Testis (tissue), 2 donors: ENCODE results near the gene MLC1.

Experiments
- POLR2A ChIP-seq: fragments of 450-650 bp; IDR thresholded peaks from one replicate; pipeline ENCODE4 v1.6.1; 2017; ENCODE audit warnings: antibody characterized with exemption, mild to moderate bottlenecking, moderate library complexity
- TF ChIP-seq, protein P1 (sequence below), 3 experiments: fragments of 450-650 bp in 2 of 3; fragments of 200-600 bp in 1 of 3; sonication (generic) in 1 of 3; IDR thresholded peaks; one replicate each; pipeline ENCODE4 v1.5.1; 2016 to 2019; ENCODE audit warnings: antibody characterized with exemption in 3 of 3, mild to moderate bottlenecking in 2 of 3, moderate library complexity in 1 of 3

DNA sequence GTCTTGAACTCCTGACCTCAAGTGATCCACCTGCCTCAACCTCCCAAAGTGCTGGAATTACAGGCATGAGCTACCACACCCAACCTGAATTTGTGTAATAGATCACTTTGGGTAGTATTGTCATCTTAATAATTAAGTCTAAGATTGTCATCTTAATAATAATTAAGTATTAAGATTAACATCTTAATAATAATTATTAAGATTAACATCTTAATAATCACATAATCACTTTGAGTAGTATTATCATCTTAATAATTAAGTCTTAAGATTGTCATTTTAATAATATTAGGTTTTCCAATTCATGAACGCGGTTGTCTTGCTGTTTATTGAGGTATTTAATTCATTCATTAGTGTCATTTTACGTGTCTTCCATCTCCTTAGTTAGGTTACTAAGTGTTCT is 12.8 kb upstream of the MLC1 start:
- TF ChIP-seq, protein P1, sequence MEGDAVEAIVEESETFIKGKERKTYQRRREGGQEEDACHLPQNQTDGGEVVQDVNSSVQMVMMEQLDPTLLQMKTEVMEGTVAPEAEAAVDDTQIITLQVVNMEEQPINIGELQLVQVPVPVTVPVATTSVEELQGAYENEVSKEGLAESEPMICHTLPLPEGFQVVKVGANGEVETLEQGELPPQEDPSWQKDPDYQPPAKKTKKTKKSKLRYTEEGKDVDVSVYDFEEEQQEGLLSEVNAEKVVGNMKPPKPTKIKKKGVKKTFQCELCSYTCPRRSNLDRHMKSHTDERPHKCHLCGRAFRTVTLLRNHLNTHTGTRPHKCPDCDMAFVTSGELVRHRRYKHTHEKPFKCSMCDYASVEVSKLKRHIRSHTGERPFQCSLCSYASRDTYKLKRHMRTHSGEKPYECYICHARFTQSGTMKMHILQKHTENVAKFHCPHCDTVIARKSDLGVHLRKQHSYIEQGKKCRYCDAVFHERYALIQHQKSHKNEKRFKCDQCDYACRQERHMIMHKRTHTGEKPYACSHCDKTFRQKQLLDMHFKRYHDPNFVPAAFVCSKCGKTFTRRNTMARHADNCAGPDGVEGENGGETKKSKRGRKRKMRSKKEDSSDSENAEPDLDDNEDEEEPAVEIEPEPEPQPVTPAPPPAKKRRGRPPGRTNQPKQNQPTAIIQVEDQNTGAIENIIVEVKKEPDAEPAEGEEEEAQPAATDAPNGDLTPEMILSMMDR (IDR thresholded peaks at IDR 0.05): no peak
- TF ChIP-seq POLR2A: no peak
